HG03432 (cell line): ENCODE results near the gene CDK19.
"Not testable (repeated sequence)": the region's sequence is repeated elsewhere in the genome, so short reads cannot be mapped to it uniquely, and the experiment has no call there.

Experiments used
- ATAC-seq: cut with Tn5 transposase; IDR thresholded peaks from one replicate; pipeline ENCODE4 v1.9.1; 2021; ENCODE audit warnings: mild to moderate bottlenecking, moderate library complexity; ENCODE audit not compliant: unreplicated experiment

CDK19 gene

DNA sequence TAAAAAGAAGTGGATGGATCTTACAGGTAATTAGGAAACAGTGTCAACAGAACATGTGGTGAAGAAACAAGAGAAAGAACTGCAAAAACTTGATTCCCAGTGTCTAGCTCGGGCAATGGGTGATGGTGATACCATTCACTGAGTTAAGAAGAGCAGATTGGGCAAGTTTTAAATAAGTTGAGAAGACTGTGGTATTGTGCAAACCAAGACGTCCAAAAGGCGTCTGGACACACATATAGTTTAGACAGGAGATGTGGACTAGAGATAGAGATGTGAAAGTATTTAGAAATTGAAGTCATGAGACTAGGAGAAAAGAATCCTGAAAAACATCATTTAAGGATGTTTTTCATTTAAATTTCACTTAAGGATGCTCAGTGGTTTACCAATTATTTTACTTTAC lies 53.9 kb downstream of the CDK19 start:
- ATAC-seq = no peak

DNA sequence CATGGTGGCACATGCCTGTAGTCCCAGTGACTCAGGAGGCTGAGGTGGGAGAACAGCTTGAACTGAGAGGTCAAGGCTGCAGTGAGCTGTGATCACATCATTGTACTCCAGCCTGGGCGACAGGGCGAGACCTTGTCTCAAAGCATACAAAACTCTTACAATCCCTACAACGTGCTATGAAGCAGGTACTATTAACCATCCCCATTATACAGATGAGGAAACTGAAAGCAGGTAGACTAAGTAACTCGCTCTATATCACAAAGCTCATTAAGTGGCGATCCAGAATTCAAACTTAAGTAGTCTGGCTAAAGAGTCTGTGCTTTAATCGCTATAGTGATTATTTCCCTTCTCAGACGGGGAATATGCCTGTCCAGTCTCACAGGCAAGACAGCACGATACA lies 54.7 kb downstream of the CDK19 start:
- ATAC-seq = no peak

GRCh38 chr6:110760098-110760497 lies 55.2 kb downstream of the CDK19 start:
- ATAC-seq = not testable (repeated sequence)

GRCh38 chr6:110757926-110758325 lies 57.3 kb downstream of the CDK19 start:
- no peak for ATAC-seq

DNA sequence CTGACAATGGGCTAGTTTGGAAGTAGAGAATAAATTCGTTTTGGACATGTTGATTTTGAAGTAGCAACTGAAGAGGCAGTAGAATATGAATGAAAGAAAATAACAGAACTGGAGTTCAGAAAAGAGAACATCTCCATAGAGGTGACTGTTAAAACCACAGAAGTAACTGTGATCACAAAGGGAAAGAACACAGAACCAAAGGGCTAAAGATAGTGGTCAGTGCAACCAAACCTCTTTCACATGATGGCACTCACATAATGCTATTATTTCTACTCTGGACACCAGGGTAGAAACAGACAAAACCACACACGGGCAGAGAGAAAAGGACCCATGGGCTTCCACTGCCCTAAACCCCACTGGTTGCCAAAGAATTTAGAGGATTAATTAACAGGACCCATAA lies 58.5 kb downstream of the CDK19 start:
- ATAC-seq = peak; percentile 70

DNA sequence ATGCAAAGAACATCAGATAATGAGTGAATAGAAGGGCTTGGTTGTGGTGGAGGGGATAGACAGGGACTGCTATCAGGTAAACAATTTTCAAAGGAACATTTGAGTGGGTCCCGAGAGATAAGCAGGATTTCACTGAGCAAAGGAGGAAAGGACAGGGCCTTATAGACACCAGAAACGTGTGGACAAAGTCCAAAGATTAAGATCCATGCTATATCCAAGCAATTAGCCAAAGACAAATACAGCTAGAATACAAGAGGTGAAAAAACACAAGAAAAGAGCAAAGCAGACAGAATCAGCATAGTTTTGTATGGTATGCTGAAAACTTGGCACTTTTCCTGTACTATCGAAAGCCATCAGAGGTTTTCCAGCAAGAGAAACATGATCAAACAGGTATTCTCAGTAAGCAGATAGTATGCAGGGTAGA lies 59.8 kb downstream of the CDK19 start:
- no peak for ATAC-seq

GRCh38 chr6:110753936-110754668 lies 61.2 kb downstream of the CDK19 start:
- ATAC-seq = not testable (repeated sequence)

GRCh38 chr6:110748453-110748852 lies 66.8 kb downstream of the CDK19 start:
- no peak for ATAC-seq

DNA sequence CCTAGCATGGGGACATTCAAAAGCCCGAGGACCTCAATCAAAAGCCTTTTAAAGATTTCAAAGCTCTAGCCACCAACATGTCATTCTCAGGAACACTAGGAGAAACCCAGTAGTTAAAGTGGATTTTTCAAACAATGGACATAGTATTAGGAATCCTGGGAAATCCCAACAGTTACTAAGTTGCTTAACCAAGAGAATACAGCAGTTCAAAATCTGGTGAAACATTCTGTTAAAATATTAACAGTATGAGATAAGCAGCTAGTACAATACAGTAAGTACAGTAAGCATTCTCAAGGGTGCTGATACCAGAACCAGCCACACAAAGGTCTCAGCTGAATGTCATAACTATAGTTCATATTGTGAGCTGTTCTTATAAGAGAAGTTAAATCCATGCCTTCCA lies 68.6 kb downstream of the CDK19 start:
- ATAC-seq = no peak

GRCh38 chr6:110744991-110745390 lies 70.3 kb downstream of the CDK19 start:
- no peak for ATAC-seq

GRCh38 chr6:110742552-110742951 lies 72.7 kb downstream of the CDK19 start:
- ATAC-seq = not testable (repeated sequence)

- ATAC-seq = no peak
Measured at GRCh38 chr6:110741517-110741916, 73.8 kb downstream of the CDK19 start.

GRCh38 chr6:110738899-110739365 lies 76.3 kb downstream of the CDK19 start:
- no peak for ATAC-seq

- ATAC-seq = no peak
Measured at GRCh38 chr6:110735666-110736065, 79.6 kb downstream of the CDK19 start.

GRCh38 chr6:110731898-110732297 lies 83.4 kb downstream of the CDK19 start:
- no peak for ATAC-seq

GRCh38 chr6:110731196-110731595 lies 84.1 kb downstream of the CDK19 start:
- ATAC-seq = no peak

GRCh38 chr6:110728501-110728900 lies 86.8 kb downstream of the CDK19 start:
- peak; percentile 67 for ATAC-seq

- ATAC-seq = no peak
Measured at GRCh38 chr6:110723017-110723416, 92.3 kb downstream of the CDK19 start.

- ATAC-seq = no peak
Measured at GRCh38 chr6:110720066-110720465, 95.2 kb downstream of the CDK19 start.

- not testable (repeated sequence) for ATAC-seq
Measured at GRCh38 chr6:110719601-110720000, 95.7 kb downstream of the CDK19 start.

DNA sequence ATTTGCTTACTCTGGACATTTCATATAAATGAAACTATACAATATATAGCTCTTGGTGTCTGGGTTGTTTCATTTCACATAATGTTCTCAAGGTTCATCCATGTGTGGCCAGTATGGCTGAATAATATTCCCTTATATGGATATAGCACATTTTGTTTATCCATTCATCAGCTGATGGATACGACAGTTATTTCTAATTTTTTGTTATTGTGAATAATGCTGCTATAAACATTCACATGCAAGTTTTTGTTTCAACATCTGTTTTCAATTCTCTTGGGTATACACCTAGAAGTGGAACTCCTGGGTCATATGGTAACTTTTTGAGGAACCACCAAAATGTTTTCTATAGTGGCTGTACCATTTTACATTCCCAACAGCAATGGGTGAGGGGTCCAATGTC lies 101.1 kb downstream of the CDK19 start:
- no peak for ATAC-seq

- no peak for ATAC-seq
Measured at GRCh38 chr6:110712238-110712637, 103.0 kb downstream of the CDK19 start.

GRCh38 chr6:110710115-110710514 lies 105.2 kb downstream of the CDK19 start:
- no peak for ATAC-seq
